Measurements from ENCODE around the gene MRPL41. TPM values are rescaled to one million over a fixed set of nuclear protein-coding genes. Genes with fewer than 3 reads are reported as not detected.

The MRPL41 gene
- total and polyA plus RNA-seq, 2 experiments from 2014 or later, result 32.8 to 146 TPM

- no peak for TF ChIP-seq ZNF462 (CRISPR knock-in tag; IDR thresholded peaks at IDR 0.05)
- TF ChIP-seq CTCF (conservative IDR thresholded peaks at IDR 0.05; ENCODE audit: low read depth in 2 of 2), result no peak
- no peak for TF ChIP-seq EZH2phosphoT487 (IDR thresholded peaks at IDR 0.05; ENCODE audit: unreplicated experiment)
Observed at GRCh38 chr9:137570566-137570965, 18.9 kb downstream of the MRPL41 start (continued).

- no peaks in the 10 kb centered on the region for H3K9me3 Mint-ChIP-seq
- TF ChIP-seq JUNB (IDR thresholded peaks at IDR 0.05; ENCODE audit: unreplicated experiment), result no peak
- Histone ChIP-seq H3K27ac (ENCODE audit: low read depth) (no peak overlapping the region), H3K4me2 (no peak overlapping the region), H3K4me3 (no peak overlapping the region), H3F3A (replicated peaks; ENCODE audit: low read depth) (peaks cover 12% of the 10 kb centered on the region; the same call in 1 of the 2 replicates), H2AFZ (no peak overlapping the region), H3K36me3 (ENCODE audit: insufficient read depth) (peaks cover 29% of the 10 kb centered on the region), H3K9me2 (ENCODE audit: insufficient read depth) (no peaks in the 10 kb centered on the region), H3K79me2 (replicated peaks; ENCODE audit: insufficient read depth) (peaks cover 44% of the 10 kb centered on the region), H3K4me1 (ENCODE audit: insufficient read depth) (peaks cover 11% of the 10 kb centered on the region), H4K20me1 (replicated peaks; ENCODE audit: insufficient read depth) (peaks cover 23% of the 10 kb centered on the region; the same call in 1 of the 2 replicates), H3K27me3 (ENCODE audit: insufficient read depth) (no peaks in the 10 kb centered on the region)
- peaks cover 9% of the 10 kb centered on the region for H3K4me1 Mint-ChIP-seq
- H3K27ac Mint-ChIP-seq, result no peak overlapping the region
- no peak for DNase-seq (ENCODE audit: low spot score)
- peaks cover 63% of the 10 kb centered on the region for H3K36me3 Mint-ChIP-seq (ENCODE audit: low read depth)
- ATAC-seq, result no peak
- no peak overlapping the region for H3K4me3 Mint-ChIP-seq
- H3K27me3 Mint-ChIP-seq (ENCODE audit: insufficient read depth, low read depth, poor library complexity), result peaks cover 13% of the 10 kb centered on the region
Observed at GRCh38 chr9:137574192-137574591, 22.5 kb downstream of the MRPL41 start.
